NOMO-1 (cell line): Measurements from ENCODE around the gene ZNF865.
"Not testable (repeated sequence)": the region's sequence is repeated elsewhere in the genome, so short reads cannot be mapped to it uniquely, and the experiment has no call there.

Experiments
- DNase-seq, 2 experiments: peaks; one replicate each; lab custom pipeline; 2025; ENCODE audit not compliant: unreplicated experiment in 2 of 2; lab: John Stamatoyannopoulos, UW

The ZNF865 gene

DNA sequence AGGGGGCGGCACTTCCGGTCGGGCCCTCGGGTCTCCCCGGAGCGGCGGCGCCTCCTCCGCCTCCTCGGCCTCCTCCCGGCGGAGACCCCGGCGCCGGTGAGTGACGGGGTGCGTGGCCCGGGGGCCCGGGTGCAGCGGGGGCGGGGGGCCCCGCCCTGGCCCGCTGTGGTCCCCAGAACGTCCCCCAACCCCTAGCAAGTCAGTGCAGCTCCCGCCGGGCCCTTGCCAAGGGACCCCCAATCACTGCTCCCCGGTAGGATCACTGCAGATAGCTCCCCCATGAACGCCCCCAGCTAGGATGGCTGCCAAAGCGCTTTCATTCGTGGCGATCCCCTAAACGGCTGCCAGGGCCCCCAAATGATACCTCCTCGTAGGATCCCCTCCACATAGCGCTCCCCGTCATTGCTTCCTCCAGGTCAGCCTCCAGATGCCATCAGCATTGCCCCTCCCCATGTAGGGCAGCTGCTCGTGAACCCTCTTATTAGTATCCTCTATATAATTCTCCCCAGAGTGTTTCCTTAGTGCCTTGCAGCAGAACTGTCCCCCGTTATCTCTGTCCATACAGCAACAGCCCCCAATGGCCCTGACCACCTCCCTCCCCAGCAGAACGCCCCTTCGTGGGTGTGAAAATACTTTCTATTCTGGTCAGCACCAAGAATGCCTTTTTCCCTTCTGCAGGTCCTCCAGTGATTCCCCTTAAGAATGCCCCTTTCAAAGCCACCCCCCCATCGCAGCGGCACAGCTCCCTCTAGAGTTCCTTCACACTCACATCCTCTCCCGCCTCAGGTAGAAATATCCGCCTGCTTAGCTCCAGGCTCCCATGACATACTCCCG, at the start of gene ZNF865:
Gene ZNF865, plus strand, starts transcription at position 11 of the 834 bp plus-strand sequence. CDS start 7,972 bp downstream, outside the sequence.
- DNase-seq: peak; percentile 67 to 75

DNA sequence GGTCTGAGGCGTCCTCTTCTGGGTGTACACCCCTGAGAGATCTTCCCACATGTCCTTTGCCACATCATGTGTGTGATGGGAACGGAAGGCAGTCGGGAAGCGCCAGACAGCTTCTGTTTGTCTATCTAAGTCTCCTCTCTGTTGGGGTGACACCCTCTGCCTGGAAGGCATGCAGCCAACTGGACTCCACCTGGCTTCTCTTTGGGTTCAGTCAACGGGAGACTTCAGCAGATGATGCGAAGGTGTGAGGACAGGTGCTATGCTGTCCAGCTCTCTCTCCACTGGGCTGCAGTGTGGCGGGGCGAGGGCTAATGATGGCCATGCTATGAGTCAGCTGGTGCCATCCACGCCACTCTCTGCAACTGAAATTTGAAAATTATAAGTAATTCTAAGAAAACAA, 45.8 kb upstream of the ZNF865 start:
- no peak for DNase-seq

DNA sequence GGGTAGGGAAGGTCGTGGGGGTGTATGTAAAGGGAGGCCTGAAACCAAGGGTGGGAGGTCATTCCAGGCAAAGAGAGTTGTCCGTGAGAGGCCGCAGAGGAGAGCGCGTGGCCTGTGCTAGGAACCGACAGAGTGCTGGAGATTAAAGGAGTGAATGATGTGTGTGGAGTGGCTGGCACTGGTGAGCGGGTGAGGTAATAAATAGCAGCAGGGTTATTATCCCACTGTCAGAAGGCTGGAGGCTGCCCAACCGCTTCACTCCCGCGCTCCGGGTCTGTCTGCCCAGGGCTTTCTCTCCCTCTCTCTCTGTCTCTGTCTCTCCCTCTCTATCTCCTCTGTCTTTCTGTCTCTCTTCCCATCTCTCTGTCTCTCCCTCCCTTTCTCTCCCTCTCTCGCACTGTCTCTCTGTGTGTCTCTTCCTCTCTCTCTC, 42.2 kb upstream of the ZNF865 start:
- no peak for DNase-seq

DNA sequence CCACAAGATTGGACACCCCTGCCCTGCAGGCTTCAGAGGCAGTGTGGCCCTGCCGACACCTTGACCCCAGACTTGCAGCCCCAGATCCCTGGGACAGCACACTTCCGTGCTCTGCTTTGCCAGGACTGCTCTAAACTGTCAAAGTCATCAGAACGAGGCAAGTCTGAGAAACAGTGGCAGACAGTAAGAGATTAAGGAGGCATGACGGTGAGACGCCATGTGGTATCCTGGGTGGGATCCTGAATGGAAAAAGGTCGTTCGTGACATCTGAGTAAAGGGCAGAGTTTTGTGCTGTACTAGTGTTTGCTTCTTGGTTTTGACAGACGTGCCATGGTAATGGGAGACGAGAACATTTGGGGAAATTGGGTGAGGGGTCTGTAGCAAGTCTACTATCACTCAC, 38.6 kb upstream of the ZNF865 start:
- DNase-seq: no peak

DNA sequence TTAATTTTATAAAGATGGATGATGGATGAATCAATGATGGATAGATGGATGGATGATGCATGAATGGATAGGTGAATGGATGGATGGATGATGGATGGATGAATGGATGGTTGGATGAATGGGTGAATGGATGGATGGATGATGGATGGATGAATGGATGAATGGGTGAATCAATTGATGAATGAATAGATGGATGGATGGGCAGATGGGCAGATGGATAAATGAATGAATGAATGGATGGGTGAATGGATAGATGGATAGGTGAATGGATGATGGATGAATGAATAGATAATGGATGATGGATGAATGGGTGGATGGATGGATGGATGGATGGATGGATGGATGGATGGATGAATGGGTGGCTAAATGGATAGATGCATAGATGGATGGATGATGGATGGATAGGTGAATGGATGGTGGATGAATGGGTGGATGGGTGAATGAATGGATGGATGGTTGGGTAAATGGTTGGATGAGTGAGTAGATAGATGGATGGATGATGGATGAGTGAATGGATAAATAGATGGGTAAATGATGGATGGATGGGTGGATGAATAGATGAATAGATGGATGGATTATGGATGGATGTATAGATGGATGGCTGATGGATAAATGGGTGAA, 37.6 kb upstream of the ZNF865 start:
- DNase-seq: no peak

DNA sequence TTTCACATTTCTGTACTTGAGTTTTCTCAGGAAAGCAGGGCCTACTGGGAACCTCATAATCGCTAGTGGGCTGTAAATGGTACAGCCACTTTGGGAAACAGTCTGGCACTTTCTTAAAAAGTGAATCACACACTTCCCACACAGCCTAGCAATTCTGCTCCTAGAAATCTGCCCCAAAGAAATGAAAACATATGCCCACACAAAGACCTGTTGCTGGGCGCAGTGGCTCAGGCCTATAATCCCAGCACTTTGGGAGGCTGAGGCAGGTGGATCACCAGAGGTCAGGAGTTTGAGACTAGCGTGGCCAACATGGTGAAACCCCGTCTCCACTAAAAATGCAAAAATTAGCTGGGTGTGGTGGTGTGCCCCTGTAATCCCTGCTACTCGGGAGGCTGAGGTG, 36.0 kb upstream of the ZNF865 start:
- DNase-seq: not testable (repeated sequence)

DNA sequence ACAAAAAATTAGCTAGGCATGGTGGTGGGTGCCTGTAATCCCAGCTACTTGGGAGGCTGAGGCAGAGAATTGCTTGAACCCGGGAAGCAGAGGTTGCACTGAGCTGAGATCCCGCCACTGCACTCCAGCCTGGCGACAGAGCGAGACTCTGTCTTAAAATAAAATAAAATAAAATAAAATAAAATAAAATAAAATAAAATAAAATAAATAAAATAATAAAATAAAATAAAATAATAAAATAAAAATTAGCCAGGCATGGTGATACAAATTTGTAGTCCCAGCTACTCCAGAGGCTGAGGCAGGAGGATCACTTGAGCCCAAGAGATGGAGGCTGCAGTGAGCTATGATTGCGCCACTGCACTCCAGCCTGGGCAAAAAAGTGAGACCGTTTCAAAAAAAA, 31.5 kb upstream of the ZNF865 start:
- DNase-seq: not testable (repeated sequence)

DNA sequence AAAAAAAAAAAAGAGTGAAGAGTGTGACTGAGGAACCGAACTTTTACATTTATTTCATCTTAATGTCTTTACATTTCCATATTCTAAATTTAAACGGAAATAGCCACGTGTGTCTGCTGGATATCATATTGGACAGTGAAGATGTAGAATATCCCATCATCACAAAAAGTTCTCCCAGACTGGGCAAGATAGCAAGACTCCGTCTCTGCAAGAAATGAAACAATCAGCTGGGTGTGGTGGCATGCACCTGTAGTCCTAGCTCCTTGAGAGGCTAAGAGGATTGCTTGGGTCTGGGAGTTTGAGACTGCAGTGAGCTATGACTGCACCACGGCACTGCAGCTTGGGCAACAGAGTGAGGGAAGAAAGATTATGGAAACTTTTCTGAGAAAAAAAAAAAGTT, 28.7 kb upstream of the ZNF865 start:
- no peak for DNase-seq

DNA sequence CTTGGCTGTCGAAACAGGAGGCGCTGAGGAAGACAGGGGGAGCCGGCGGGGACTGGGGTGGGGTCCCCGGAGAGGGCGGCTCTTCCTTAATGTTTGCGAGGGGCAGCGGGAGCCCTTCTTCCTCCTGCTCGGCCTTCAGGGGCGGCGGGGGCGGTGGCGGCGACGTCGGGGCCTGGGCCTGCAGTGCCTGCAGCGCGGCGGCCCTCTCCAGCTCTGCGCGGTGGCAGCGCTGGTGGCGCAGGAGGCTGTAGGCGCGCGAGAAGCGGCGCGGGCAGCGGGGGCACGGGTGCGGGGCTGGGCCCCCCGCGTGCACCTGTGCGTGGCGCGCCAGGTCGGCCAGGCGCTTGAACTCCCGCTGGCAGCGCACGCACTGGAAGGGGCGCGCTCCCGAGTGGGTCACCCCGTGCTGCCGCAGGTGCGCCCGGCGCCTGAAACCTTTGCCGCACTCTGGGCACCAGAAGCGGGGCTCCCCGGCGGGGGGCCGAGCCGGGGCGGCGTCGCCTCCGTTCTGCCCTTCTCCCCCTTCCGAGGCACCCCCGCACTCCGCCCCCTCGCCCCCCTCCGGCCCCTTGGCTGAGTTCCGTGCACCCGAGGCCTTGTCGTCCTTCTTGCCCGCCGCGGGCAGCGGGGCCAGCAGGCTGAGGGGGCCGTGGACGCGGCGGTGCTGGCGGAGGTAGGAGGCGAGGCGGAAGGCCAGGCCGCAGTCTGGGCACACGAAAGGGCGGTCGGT, 27.3 kb upstream of the ZNF865 start:
- no peak for DNase-seq

DNA sequence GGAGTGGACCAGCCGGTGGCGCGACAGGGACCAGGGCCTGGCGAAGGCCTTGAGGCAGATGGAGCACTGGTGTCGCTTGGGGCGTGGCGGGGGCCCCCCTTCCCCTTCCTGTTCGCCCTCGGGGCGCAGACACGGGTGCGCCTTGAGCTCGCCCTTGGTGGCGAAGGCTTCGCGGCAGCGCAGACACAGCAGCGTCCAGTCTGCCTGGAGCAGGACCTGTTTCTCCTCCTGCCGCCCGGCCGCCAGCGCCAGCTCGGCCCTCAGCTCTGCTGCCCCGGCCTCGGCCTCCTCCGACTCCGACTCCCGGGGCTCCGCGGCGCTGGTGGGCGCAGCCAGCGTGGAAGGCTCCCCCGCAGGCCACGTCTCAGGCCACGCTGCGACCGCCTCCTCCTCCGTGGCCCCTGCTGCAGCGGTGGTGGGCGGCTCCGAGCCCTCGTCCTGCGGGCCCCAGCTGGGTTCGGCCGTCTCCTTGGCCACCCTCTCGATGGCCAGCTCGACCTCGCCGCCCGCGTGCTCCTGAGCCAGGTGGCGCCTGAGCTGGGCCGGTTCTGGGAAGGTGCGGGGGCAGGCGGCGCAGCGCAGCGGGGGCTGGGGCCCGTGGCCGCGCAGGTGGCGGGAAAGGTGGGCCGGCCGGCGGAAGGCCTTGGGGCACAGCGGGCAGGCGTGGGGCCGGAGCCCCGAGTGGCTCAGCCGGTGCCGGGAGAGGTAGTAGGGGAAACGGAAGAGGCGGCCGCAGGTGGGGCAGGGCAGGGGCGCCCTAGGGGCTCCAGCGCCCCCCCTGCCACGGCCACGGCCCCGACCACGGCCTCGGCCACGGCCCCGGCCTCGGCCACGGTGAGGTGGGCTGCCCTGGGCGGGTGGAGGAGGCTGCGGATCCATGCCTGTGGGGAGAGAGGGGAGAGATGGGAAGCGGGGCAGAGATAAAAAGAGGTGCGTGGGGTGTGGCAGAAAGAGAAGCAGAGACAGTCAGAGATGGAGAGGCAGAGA, 26.4 kb upstream of the ZNF865 start:
- no peak for DNase-seq

DNA sequence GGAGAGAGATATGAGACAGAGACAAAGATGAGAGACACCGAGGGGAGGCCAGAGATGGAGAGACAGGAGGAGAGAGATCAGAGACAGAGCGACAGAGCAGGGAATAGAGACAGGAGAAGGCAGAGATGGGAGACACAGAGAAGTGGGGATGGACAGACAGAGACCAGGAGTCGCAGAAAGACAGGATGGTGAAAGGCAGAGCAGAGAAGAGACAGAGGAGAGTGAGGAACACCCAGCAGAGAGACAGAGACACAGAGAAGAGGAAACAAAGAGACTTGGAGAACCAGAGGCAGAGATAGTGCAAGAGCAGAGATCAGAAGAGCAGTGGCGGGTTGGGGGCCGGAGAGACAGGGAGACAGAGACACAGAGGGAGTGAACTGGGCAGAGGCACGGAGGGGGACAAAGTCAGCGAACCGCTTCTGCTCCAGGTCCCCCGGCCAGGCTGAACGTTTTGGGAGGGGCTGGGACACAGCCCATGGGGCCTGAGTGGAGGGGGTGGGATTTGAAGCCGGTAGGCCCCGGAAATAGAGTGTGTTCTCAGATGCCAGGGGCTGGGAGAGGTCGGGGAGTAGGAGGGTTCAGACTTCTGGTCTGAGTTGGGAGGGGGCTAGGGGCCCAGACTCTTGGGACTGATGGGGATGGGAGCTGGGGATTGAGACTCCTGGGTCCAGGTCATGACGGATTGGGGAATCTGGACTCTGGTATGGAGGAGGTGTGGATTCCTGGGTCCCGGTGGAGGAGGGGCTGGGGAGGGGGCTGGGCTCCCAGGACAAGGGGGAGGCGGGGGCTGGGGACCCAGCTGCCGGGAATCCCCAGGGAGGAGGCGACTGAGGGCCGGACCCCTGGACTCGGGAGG, 25.5 kb upstream of the ZNF865 start:
- DNase-seq: no peak

DNA sequence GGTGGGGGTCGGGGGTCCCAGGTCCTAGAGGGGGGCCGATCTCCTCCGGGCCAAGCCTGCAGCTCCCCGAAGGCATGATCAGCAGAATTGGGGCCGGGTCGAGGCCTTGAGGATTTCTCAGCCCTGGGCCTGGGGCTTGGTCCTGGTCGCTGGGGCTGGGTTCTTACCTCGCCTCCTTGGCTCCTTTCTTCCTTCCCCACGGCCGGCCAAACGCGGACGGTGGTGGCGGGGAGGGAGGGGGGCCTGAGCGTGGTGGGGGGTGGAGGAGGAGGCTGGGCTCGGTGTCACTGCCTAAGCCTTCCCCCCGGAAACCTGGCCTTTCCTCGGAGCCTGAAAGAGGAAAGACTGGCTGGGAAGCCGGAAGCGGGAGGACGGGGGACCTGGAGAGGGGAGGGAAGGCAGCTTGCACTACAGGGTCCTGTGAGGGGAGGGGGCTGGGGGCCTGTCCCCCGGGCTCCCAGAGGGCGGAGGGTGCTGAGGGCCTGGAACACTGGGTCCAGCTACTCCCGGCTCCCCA, 24.8 kb upstream of the ZNF865 start, which contains the start of gene ZNF579:
Gene ZNF579, minus strand, starts transcription at position 221 of the 517 bp plus-strand sequence. CDS start 1,209 bp downstream, outside the sequence.
- DNase-seq: peak; percentile 68 to 70

DNA sequence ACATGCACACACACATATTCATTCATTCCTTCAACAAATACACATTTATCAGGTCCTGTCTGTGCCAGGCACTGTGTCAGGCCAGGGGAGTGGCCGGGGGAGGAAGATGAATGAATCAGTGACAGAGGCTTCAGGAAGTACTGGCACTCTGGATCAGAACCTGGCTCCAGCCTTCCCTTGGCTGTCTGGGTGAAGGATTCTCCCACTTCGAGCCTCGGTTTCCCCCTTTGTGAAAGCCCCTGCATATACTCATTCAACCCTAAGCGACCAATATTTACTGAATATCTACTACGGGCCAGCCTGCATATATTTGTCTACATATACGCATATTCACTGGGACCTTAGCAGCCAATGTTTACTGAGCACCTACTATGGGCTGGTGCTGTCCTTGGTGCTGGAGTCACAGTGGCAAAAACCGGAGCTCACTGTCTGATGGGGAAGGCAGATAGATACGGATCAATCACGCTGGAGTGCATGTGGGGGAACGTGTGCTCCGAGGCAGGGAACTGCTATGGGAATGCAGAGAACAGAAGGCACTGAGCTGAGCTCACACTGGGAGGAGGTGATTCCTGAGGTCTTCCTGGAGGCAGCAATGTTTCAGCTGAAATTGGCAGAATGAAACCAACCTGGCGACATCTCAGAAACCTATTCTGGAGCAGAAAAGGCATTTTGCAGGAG, 24.2 kb upstream of the ZNF865 start:
- DNase-seq: no peak

DNA sequence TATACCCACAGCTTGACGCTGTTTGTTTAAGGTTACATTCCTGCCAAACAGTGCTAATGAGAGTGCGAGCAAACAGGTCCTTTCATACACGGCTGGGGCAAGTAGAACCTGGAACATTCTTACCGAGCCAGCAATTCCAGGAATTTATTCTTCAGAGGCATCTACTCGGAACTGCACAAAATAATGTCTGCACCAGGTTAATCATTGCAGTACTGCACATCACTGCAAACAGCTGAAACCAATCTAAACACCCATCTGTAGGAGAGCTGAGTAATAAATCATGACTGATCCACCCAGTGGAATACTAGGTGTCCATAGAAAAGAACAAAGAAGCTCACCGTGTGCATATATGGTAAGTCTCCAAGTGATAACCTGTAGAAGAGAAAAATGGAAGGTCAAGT, 23.6 kb upstream of the ZNF865 start:
- no peak for DNase-seq

DNA sequence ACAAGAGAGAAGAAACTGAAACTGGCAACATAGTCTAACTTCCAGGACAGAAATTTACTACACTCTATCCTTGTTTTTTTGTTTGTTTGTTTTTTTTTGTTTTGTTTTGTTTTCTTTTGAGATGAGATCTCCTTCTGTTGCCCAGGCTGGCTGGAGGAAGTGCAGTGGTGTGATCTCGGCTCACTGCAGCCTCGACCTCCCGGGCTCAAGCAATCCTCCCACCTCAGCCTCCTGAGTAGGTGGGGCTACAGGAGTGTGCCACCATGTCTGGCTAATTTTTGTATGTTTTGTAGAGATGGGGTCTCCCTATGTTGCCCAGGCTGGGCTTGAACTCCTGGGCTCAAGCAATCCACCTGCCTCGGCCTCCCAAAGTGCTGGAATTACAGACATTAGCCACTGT, 23.2 kb upstream of the ZNF865 start:
- not testable (repeated sequence) for DNase-seq

DNA sequence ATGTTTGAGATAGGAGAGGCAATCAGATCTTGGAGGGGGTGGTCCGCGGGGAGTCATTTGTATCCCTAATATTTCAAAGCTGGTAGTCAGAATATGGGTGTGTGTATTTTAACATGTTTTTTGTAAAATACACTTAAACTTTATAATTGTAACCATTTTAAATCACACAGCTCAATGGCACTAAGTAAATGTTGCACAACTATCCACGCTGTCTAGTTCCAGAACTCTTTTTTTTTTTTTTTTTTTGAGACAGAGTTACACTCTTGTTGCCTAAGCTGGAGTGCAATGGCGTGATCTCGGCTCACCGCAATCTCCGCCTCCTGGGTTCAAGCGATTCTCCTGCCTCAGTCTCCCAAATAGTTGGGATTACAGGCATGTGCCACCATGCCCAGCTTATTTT, 21.6 kb upstream of the ZNF865 start:
- DNase-seq: not testable (repeated sequence)

DNA sequence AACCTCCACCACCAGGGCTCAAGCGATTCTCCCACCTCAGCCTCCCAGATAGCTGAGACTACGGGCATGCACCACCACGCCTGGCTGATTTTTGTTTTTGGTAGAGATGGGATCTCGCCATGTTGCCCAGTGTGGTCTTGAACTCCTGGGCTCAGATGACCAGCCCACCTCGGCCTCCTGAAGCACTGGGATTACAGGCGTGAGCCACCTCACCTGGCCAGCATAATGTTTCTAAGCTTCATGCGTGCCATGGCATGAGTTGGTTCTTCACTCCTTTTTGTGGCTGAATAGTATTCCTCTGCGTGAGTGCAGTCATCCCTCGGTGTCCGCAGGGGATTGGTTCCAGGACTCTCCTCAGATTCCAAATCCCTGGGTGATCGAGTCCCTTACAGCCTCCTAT, 20.6 kb upstream of the ZNF865 start:
- DNase-seq: no peak

DNA sequence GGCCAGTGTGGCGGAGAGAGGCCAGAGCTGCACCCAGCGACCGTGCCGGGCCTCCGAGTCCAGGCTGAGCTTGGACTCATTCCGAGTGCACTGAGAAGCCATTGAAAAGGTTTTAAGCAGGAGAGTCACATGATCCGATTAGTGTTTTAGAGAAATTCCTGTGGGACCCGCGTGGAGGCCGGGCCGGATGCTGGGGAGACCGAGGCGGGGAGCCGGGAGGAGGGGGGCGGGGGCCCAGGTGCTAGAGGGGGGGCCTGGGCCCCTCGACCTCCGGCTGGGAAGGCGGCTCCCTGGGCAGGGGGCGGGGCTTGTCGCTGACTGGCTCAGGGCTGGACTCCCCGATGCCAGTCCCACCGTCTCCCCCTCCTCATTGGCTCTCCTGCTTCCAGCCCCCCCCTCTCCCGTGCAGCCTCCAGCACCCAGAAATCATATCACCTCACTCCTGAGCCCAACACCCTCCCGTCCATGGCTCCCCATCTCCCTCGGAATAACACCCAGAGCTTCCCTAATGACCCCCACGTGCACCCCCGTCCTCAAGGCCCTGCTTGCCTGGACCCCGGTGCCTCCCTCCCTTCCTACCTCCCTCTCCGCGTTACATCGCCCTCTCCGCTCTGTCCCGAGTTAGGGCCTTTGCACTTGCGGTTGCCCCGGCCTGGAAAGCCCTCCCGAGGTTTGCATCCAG, 19.6 kb upstream of the ZNF865 start:
- DNase-seq: no peak
